Small intestine (tissue), 7 donors: Measurements from ENCODE around the gene PAQR7. TPM values are rescaled to one million over a fixed set of nuclear protein-coding genes. Genes with fewer than 3 reads are reported as not detected.

Source experiments
- DNase-seq, 2 donors: peaks; one replicate each; pipeline versions ENCODE4 v3.0.0 to v3.0.0-alpha.2; 2013
- FAIRE-seq: peaks from 2 replicates; lab custom pipeline; 2012; peaks lifted over from hg19 to GRCh38; lab: Jason Lieb, UNC
- H3K27ac ChIP-seq, 3 donors: one replicate each; pipeline ENCODE4 v1.5.1; 2013; ENCODE audit warnings: low read length in 2 of 3, mild to moderate bottlenecking in 2 of 3, control low read depth in 1 of 3, inconsistent platforms in 1 of 3, low read depth in 1 of 3, moderate library complexity in 1 of 3
- H3K27me3 ChIP-seq, 3 donors: one replicate each; pipeline ENCODE4 v1.6.1; 2013; ENCODE audit warnings: low read length in 3 of 3, inconsistent platforms in 1 of 3; ENCODE audit not compliant: control insufficient read depth in 3 of 3, insufficient read depth in 3 of 3
- H3K36me3 ChIP-seq, 3 donors: one replicate each; pipeline ENCODE4 v1.6.1; 2013; ENCODE audit warnings: low read length in 3 of 3, inconsistent platforms in 1 of 3, low read depth in 1 of 3, mild to moderate bottlenecking in 1 of 3, moderate library complexity in 1 of 3; ENCODE audit not compliant: control insufficient read depth in 3 of 3, insufficient read depth in 2 of 3
- H3K4me1 ChIP-seq, 3 donors: one replicate each; pipeline ENCODE4 v1.6.1; 2013; ENCODE audit warnings: low read length in 2 of 3, inconsistent platforms in 1 of 3, low read depth in 1 of 3, mild to moderate bottlenecking in 1 of 3, moderate library complexity in 1 of 3; ENCODE audit not compliant: control insufficient read depth in 3 of 3, insufficient read depth in 2 of 3
- H3K4me3 ChIP-seq, 3 donors: one replicate each; pipeline ENCODE4 v1.5.1; 2013; ENCODE audit warnings: low read length in 3 of 3, control low read depth in 1 of 3, inconsistent platforms in 1 of 3, low read depth in 1 of 3, mild to moderate bottlenecking in 1 of 3, moderate library complexity in 1 of 3
- H3K9me3 ChIP-seq, 2 donors: one replicate each; pipeline ENCODE4 v1.6.1; 2013; ENCODE audit warnings: low read depth in 1 of 2, low read length in 1 of 2; ENCODE audit not compliant: control insufficient read depth in 2 of 2, insufficient read depth in 1 of 2
- WGBS, 3 donors: extraction: QIAGEN DNeasy Blood & Tissue Kit; methylation state at CpG; one replicate each; pipeline ENCODE4 v1.1.7; 2013; 5-methylcytosine and 5-hydroxymethylcytosine counted together
- polyA plus RNA-seq, 4 donors: library from polyadenylated mRNA; stranded (reverse) in 3 of 4; unstranded in 1 of 4; fragments of 200-250 nt in 3 of 4; fragments of 120-200 nt in 1 of 4; gene quantifications; one replicate each; pipeline versions ENCODE4 v1.2.1 to v1.2.3, GENCODE V29; 2013
- donor health status: healthy with polysubstance abuse.
- donor health status: control.
- donor health status: control.
- donor health status: Bipolar disorder and iron deficiency.
- donor health status: healthy.

Gene PAQR7
- polyA plus RNA-seq, 4 donors = 10.2 to 53.9 (median 27.2) TPM

GRCh38 chr1:25914074-25914995 lies 38.8 kb upstream of the PAQR7 start:
- DNase-seq (no peak), FAIRE-seq (no peak)
- Histone ChIP-seq H3K4me1 (peaks cover 0 to 10% (median 3%) of the 10 kb centered on the region in 3 donors), H3K36me3 (no peaks in the 10 kb centered on the region), H3K27ac (no peak overlapping the region), H3K9me3 (no peaks in the 10 kb centered on the region), H3K27me3 (no peaks in the 10 kb centered on the region), H3K4me3 (no peak overlapping the region)
- WGBS, 3 donors = 82 to 87% (median 83%) methylated on average over 3 of the region's 3 CpGs

GRCh38 chr1:25913206-25913605 lies 37.7 kb upstream of the PAQR7 start:
- no peaks in the 10 kb centered on the region for H3K36me3 ChIP-seq
- H3K4me3 ChIP-seq = no peak overlapping the region
- H3K27ac ChIP-seq = no peak overlapping the region
- H3K27me3 ChIP-seq = no peaks in the 10 kb centered on the region
- FAIRE-seq = no peak
- DNase-seq = no peak
- H3K4me1 ChIP-seq = peaks cover 2 to 8% (median 3%) of the 10 kb centered on the region in 3 donors
- no peaks in the 10 kb centered on the region for H3K9me3 ChIP-seq

GRCh38 chr1:25912076-25912831 lies 36.7 kb upstream of the PAQR7 start:
- no peak for FAIRE-seq
- Histone ChIP-seq H3K4me3 (no peak overlapping the region), H3K27me3 (no peaks in the 10 kb centered on the region), H3K36me3 (no peaks in the 10 kb centered on the region), H3K9me3 (no peaks in the 10 kb centered on the region), H3K27ac (no peak overlapping the region), H3K4me1 (peaks cover 0 to 2% (median 0%) of the 10 kb centered on the region in 3 donors)
- DNase-seq = no peak
- WGBS, 3 donors = 75 to 80% (median 79%) methylated on average over 5 of the region's 5 CpGs

- FAIRE-seq (no peak), DNase-seq (no peak)
- H3K27ac ChIP-seq = no peak overlapping the region
- H3K9me3 ChIP-seq = no peaks in the 10 kb centered on the region
- no peaks in the 10 kb centered on the region for H3K36me3 ChIP-seq
- H3K27me3 ChIP-seq = peaks cover 0 to 5% (median 0%) of the 10 kb centered on the region in 3 donors
- H3K4me1 ChIP-seq = peaks cover 0 to 7% (median 2%) of the 10 kb centered on the region in 3 donors
- H3K4me3 ChIP-seq = no peak overlapping the region
Observed at GRCh38 chr1:25911162-25911561, 35.7 kb upstream of the PAQR7 start.

- no peak overlapping the region for H3K27ac ChIP-seq
- no peak for FAIRE-seq
- WGBS, 3 donors = 43 to 63% (median 48%) methylated on average over 10 of the region's 10 CpGs
- DNase-seq = no peak
- H3K4me3 ChIP-seq = no peak overlapping the region
- peaks cover 0 to under 1% (median 0%) of the 10 kb centered on the region in 3 donors for H3K36me3 ChIP-seq
- H3K27me3 ChIP-seq = peaks cover 0 to 5% (median 0%) of the 10 kb centered on the region in 3 donors
- H3K9me3 ChIP-seq = no peaks in the 10 kb centered on the region
- H3K4me1 ChIP-seq = peaks cover 0 to 9% (median 2%) of the 10 kb centered on the region in 3 donors
Observed at GRCh38 chr1:25909040-25909439, 33.5 kb upstream of the PAQR7 start.

- Histone ChIP-seq H3K4me1 (peaks cover 0 to 17% (median 2%) of the 10 kb centered on the region in 3 donors), H3K27ac (no peak overlapping the region), H3K9me3 (no peaks in the 10 kb centered on the region), H3K4me3 (no peak overlapping the region), H3K36me3 (peaks cover 0 to 4% (median 0%) of the 10 kb centered on the region in 3 donors), H3K27me3 (peaks cover 0 to 5% (median 0%) of the 10 kb centered on the region in 3 donors)
- no peak for DNase-seq
- no peak for FAIRE-seq
- WGBS, 3 donors = 73 to 100% (median 81%) methylated on average over 1 of the region's 1 CpG
Observed at GRCh38 chr1:25908161-25908560, 32.7 kb upstream of the PAQR7 start.

GRCh38 chr1:25907601-25908000 lies 32.1 kb upstream of the PAQR7 start:
- H3K4me3 ChIP-seq = no peak overlapping the region
- H3K4me1 ChIP-seq = peaks cover 0 to 17% (median 2%) of the 10 kb centered on the region in 3 donors
- WGBS, 3 donors = 86 to 90% (median 88%) methylated on average over 6 of the region's 6 CpGs
- no peak for DNase-seq
- FAIRE-seq = no peak
- H3K27me3 ChIP-seq = peaks cover 0 to 5% (median 0%) of the 10 kb centered on the region in 3 donors
- H3K27ac ChIP-seq = no peak overlapping the region
- no peaks in the 10 kb centered on the region for H3K9me3 ChIP-seq
- H3K36me3 ChIP-seq = peaks cover 0 to 4% (median 0%) of the 10 kb centered on the region in 3 donors

GRCh38 chr1:25906644-25907300 lies 31.3 kb upstream of the PAQR7 start:
- DNase-seq = peak; percentile 43 to 61
- H3K27me3 ChIP-seq = peaks cover 0 to 5% (median 0%) of the 10 kb centered on the region in 3 donors
- H3K4me1 ChIP-seq = peaks cover 0 to 17% (median 2%) of the 10 kb centered on the region in 3 donors
- FAIRE-seq = no peak
- H3K9me3 ChIP-seq = no peaks in the 10 kb centered on the region
- peak overlapping the region; percentile 21 to 58 (median 52) for H3K4me3 ChIP-seq
- WGBS, 3 donors = 7 to 18% (median 10%) methylated on average over 26 to 34 of the region's 34 CpGs
- peak overlapping the region in 1 of 3 donors; percentile 19 for H3K27ac ChIP-seq
- peaks cover 0 to 5% (median 0%) of the 10 kb centered on the region in 3 donors for H3K36me3 ChIP-seq
